ENCODE data around the gene NDUFB6.

Gene NDUFB6

DNA sequence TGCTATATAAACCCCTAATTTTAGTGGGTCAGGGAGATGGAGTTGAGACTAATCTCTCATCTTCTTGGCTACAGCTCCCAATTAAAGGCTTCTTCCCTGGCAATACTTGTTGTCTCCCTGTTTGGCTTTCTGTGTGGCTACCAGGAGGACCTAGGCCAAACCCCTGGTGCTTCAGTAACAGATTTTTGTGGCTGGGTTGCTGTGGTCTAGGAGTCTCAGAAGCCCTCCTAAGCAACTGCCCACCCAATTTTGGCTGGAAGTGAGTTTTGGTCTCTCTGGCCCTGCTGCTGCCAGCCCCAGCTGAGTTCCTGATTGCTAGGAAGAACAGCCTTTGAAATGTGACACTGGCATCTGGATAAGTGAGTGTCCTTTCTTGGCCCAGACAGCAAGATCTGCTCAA lies 56.7 kb downstream of the NDUFB6 start:
- no peak for DNase-seq

GRCh38 chr9:32508728-32509127 lies 64.2 kb downstream of the NDUFB6 start:
- no peak for DNase-seq

DNA sequence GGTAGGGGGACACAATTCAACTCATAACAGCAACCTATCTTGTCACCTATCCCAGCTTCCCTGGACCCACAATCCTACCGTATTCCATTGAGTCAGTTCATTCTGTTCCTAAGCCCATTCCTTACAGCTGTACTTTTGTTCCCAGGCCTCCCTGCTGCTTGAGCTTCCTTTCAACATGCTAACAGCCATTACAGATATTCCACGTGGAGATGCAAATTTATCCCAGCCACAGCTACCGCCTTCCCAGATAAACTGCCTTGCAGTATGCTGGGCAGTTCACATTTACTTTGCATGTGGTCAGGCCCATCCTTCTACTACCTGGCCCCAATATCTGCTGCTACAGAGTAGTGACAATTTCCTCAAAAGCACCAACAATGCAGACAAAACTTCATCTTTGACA lies 70.0 kb downstream of the NDUFB6 start:
- no peak for DNase-seq

All from activated CD4-positive, alpha-beta T cell treated with anti-CD3 and anti-CD28 coated beads, Interleukin-2, amount 50 U/mL, for 16 hours (primary cell).